ENCODE measurements around the gene RIC8B.

- TF ChIP-seq CTCF (IDR thresholded peaks at IDR 0.05; ENCODE audit: low read length) (no peak; the same call in 1 of the 2 replicates), EZH2 (IDR thresholded peaks at IDR 0.05; ENCODE audit: borderline replicate concordance, low read length) (no peak)
Observed at GRCh38 chr12:106790020-106790419, 15.5 kb downstream of the RIC8B start.
